Posterior cingulate gyrus (tissue), 11 donors: ENCODE measurements around the gene CHRNA5.
A peak's percentile ranks its signal among the peaks of the same experiment; 100 is the strongest.

ENCODE experiments used
- DNase-seq, 10 donors: peaks; one replicate each; pipeline versions ENCODE4 v3.0.0 to v3.0.0-alpha.2; 2020 to 2021; ENCODE audit warnings: mixed read lengths in 3 of 10
- intact Hi-C: fragments of 100-400 bp; cut with DNase I; formaldehyde crosslinking; loops from one replicate; pipeline ENCODE4 v1.15.1; 2023

CHRNA5 gene

DNA sequence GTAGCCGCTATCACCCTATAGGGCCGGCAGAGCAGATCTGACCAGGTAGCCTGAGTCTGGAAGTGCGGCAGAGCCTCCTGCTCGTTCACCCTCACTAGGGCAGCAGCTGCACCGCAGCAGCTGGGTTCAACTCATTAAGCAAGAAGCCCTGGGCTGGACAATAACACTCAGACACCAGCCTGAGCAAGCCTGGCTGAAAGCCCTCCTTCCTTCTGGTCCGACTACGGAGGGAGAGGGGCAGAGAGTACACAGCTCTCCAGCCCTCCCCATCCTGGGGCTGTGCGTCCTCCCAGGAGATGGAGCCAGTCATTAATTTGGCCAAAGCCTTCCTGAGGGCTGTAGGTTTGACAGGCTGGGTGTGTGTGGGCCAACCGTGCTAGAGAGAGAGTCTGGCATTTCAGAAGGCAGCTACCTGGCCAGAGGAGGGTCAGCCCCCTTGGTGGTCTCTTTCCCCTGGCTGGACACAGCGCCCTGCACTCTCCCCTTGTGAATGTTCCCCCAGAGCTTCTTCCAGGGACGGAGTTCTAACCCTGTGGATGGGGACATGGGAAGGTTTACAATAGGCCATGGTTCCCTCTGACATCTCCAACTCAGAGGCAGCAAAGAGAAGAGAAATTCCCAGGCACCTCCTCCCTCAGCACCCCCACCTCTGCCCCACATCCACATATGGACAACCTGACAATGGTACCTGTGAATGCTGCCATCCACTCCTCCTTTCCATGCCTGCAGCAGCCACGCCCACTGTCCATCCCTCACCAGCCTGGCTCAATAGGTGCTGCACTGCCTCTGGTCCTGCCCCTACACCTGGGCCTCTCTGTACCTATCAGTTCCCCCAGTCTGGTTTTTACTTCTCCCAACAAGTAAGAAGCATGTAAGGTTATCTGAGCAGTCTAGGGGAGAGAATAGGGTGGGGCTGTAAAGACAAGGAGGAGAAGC, 69.2 kb downstream of the CHRNA5 start:
- intact Hi-C loops = no loop called here
- peak in 1 of 10 donors; percentile 53 for DNase-seq

DNA sequence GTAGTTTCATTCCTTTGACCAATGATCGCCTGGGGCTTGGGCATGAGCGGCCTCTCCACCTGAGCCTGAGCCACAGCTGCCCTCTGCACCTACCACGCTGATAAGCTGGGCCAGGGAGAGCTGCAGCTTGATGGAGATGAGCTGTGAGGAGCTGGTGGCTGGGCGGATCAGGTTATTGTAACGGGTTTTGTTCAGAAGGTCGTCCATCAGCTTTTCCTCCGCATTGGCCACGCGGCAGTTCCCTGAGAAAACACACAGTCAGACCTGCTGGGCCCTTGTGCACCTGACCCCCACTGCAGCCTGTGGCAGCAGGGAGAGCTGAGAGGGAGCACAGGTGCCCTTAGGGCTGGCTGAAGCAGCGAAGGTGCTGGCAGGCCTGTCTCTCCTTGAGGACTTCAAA, 70.0 kb downstream of the CHRNA5 start:
- DNase-seq = peak in 1 of 10 donors; percentile 59
- intact Hi-C loops = no loop called here

DNA sequence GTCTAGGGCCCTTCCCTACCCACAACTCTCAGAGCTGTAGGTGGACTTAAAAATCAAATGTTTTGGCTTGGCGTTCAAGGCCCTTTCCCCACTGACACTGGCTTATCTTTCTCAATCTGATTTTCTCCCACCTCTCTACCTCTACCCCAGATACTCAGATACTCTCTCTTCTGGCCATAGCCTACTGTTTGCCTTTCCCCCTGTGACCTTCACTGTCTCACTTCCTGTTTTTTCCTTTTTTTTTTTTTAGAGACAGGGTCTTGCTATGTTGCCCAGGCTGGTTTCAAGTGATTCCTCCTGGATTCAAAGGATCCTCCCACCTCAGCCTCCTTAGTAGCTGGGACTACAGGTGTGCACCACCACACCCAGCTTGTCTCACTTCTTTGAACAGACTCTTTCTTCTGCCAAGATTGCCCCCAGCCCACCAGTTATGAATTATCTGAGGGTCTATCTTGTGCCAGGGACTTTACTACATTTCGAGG, 71.1 kb downstream of the CHRNA5 start:
- intact Hi-C loops = no loop called here
- peak in 1 of 10 donors; percentile 21 for DNase-seq

DNA sequence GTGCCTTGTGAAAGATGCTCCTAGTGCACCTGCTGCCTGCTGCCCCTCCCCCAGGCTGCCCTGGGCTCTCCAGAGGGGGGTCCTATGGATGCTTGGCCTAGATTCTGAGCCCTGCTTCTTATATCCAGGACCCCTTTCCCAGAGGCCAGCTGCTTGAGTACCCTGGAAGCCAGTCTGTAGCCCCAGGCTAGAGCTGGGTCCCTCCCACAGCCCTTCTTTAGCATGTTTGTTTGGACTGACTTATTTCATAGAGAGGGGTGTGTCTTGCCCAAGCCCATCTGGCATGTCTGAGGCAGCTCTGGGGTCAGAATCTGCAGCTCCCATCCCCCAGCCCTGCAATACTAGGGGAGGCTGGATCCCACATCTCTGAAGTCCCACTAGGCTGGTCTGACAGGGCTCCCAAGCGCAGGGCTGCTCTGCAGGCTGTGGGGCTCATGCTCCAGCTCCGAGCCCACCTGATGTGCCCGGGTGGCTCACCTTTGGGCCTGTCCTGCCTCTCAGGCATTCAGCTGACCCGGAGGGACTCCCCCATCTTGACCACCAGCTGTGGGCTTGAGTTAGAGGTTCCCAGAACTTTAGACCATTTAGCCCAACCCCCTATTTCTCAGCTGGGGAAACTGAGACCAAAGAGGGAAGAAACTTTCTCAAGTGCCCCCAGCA, 72.6 kb downstream of the CHRNA5 start:
- DNase-seq = peak in 1 of 10 donors; percentile 26
- intact Hi-C loops = loop anchor here (2.0 kb wide), 1 partner anchor 71 kb away; no protein-coding TSS in a partner anchor

DNA sequence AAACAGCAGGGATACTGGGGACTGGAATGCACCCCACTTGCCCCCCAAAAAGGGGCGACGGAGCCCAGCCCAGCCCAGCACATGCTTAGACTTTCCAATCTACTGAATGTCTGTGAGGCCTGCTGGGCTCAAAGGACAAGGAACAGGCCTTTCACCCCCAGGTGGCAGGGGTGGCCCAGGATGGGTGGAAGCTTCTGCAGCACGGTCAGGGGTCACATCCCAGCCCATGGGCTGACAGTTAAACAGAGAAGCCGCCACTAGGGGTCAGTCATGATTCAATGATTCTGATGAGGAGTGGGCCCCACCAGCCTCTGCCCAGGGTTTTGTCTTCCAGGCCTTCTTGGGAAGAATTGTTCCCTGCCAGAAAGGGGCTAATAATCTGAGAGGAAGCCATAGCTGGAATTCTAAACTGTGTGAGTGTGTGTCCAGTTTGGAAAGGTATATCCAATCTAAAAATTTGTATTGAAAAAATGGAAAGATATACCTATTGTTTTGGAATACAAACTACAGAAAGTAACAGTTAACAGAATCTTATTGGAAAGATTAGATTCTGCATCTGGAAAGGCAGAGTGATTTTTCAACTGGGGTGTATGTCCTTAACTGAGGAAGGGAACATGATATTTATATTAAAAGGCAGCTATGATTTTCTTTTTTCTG, 73.5 kb downstream of the CHRNA5 start:
- peak in 5 of 10 donors; percentile 32 to 75 (median 49) for DNase-seq
- intact Hi-C loops = loop anchor here (2.0 kb wide), 1 partner anchor 70 kb away; no protein-coding TSS in a partner anchor

DNA sequence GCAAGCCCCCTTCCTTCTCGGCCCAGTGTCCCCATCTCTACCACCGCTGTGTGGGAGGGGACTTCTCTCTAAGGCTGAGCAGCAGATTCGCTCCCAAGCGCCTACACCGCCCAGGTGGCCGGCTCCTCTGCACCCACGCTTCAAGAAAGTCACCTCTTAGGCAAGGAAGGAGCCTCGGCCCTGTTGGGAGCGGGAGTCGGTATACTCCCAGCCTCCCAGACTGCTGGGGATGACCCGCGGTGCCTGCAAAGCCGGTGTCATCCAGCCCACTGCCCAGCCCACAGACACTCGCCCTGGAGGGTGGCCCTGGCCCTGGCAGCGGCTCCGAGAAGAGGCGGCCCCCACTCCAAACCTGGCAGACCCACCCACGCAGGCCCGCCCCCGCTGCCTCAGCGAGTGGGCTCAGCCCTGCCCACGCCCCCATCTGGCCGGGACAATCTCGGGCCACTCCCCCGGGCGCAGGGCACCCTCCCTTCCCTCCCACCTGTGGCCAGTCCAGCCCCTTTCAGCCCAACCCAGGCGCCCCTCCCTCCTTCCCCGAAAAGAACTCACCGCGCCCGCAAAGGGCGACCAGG, 75.3 kb downstream of the CHRNA5 start:
- DNase-seq = peak in 1 of 10 donors; percentile 80
- intact Hi-C loops = no loop called here

DNA sequence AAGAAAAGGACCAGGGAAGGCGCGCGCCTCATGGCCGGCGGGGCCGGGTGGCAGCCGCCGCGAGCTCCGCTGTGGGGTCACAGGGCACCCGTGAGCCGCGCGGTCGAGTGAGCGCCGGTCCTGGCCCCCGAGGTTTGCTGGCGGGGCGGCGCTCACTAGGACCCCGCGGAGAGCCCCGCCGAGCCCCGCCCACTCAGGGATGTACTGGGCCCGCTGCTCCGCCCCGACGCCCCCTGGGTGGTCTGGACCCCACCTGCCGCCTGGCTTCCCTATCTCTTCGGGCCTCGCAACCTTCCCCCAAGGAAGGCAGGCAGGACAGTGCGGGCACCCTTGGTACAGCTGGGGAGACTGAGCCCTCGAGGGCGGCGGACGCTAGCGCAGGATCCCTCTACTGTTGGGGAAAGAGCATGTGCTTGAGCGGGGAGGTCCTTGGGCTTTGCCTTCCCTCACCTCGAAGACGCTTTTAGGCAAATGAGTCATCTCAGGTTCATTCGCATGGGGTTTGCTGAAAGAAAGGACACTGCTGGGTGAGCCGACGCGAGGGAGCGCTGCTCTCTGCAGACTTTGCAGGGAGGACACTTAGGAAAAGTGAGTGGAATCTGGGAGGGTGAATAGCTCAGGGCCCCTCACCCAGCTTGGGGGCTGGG, 75.9 kb downstream of the CHRNA5 start, which contains the start of gene CHRNB4:
Gene CHRNB4 (minus strand): TSS at position 109 of the 647 bp plus-strand sequence. CDS start 77 bp downstream, at position 32.
- intact Hi-C loops = no loop called here
- DNase-seq = no peak

DNA sequence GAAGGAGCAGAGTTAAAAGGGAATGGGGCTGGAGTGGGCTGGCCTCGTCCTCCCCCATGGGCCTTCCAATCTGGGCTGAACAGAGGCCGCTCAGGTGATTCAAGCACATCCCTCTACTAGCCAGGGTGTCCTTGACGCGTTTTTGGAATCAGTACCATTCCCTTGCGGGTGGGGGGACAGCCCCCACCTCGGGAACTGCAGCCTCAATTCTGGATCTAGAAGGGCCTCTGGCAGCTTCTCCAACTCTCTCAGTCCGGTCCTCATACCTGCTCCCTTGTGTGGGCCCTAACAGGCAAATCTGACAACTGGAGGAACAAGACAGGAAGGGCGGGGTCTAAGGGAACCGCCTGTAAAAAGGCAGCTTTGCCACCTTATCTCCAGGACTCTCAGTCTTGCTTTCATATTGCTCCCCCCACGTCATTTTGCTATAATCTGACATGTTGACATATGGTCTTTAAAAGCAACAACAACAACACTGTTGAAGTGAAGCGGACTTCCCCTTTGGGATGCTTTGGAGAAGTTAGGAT, 76.5 kb downstream of the CHRNA5 start:
- intact Hi-C loops = no loop called here
- no peak for DNase-seq

DNA sequence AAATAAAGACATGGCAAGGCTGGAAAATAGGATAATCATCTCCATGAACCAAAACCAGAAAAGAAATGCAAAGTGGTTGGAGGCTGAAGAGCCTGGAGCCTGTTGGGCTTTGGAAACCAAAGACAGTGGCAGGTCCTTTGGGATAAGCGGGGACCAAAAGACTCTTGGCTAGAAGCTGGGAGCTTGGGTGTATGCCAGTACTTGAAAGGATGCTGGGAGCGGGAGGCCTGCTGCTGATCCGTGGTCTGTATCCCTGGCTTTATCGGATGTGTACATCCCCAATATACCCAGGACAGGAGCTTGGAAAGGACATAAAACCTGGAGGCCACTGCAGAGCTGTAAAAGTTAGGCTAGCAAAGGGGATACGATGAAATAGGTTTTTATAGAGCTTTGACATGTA, 77.0 kb downstream of the CHRNA5 start:
- intact Hi-C loops = no loop called here
- no peak for DNase-seq
